ENCODE results near the gene MRPS22. TPM values are rescaled to one million over a fixed set of nuclear protein-coding genes. Genes with fewer than 3 reads are reported as not detected.

The MRPS22 gene
- total and polyA plus RNA-seq, 9 of the 15 experiments (the other 6 are each of a cell fraction or from before 2014, with no cell fraction given) = 148 to 397 (median 229) TPM

GRCh38 chr3:139343895-139344856 lies at the start of gene MRPS22 (continued):
- TF ChIP-seq KHSRP (IDR thresholded peaks at IDR 0.05) (no peak), CBFA2T3 (IDR thresholded peaks at IDR 0.05) (0 out of 2 replicates have a peak, but pooled peaks have one; percentile 14), ZNF277 (CRISPR knock-in tag; IDR thresholded peaks at IDR 0.05; ENCODE audit: borderline replicate concordance) (no peak), TEAD4 (IDR thresholded peaks at IDR 0.05; ENCODE audit: low read length) (peak; percentile 43), TEAD4 (CRISPR knock-in tag; IDR thresholded peaks at IDR 0.05; ENCODE audit: borderline replicate concordance) (no peak), BACH1 (tag; IDR thresholded peaks at IDR 0.05) (no peak), ARID4B (CRISPR knock-in tag; IDR thresholded peaks at IDR 0.05) (peak; percentile 70; the same call in 1 of the 2 replicates), ZNF589 (CRISPR knock-in tag; IDR thresholded peaks at IDR 0.05; ENCODE audit: low read depth) (peak; percentile 67), ZNF41 (CRISPR knock-in tag; conservative IDR thresholded peaks at IDR 0.05) (no peak), FOXJ3 (CRISPR knock-in tag; IDR thresholded peaks at IDR 0.05) (no peak), ZBTB1 (CRISPR knock-in tag; IDR thresholded peaks at IDR 0.05; ENCODE audit: borderline replicate concordance, low read depth) (no peak), ZNF778 (CRISPR knock-in tag; IDR thresholded peaks at IDR 0.05) (no peak), ZNF280A (IDR thresholded peaks at IDR 0.05; ENCODE audit: low read depth, partially characterized antibody) (no peak), HINFP (tag; conservative IDR thresholded peaks at IDR 0.05; ENCODE audit: low read depth) (no peak), MTA1 (IDR thresholded peaks at IDR 0.05; ENCODE audit: borderline replicate concordance) (no peak), GATAD2B (IDR thresholded peaks at IDR 0.05; ENCODE audit: borderline replicate concordance) (no peak), FOXK1 (CRISPR knock-in tag; IDR thresholded peaks at IDR 0.05; ENCODE audit: borderline replicate concordance) (0 out of 2 replicates have a peak, but pooled peaks have one; percentile 52), HOXB6 (CRISPR knock-in tag; IDR thresholded peaks at IDR 0.05; ENCODE audit: borderline replicate concordance) (no peak), YBX1 (IDR thresholded peaks at IDR 0.05) (no peak)
